Thyroid gland (tissue), 4 donors: Measurements from ENCODE around the gene TYK2. TPM values are rescaled to one million over a fixed set of nuclear protein-coding genes. Genes with fewer than 3 reads are reported as not detected.

Experiments used
- DNase-seq, 2 donors: peaks; one replicate each; pipeline ENCODE4 v3.0.0-alpha.2; 2019
- H3K27ac ChIP-seq, 3 donors: fragments of 200-600 bp; sonication (generic); 1 replicate in 2 of 3; 2 replicates in 1 of 3; pipeline ENCODE4 v1.5.1; 2016 to 2019; ENCODE audit warnings: mild to moderate bottlenecking in 1 of 3, moderate library complexity in 1 of 3
- H3K27me3 ChIP-seq: fragments of 200-600 bp; sonication (generic); one replicate; pipeline ENCODE4 v1.5.1; 2019
- H3K36me3 ChIP-seq, 2 donors: fragments of 200-600 bp; sonication (generic); one replicate each; pipeline ENCODE4 v1.5.1; 2016 to 2019
- H3K4me1 ChIP-seq, 2 donors: fragments of 200-600 bp; sonication (generic); one replicate each; pipeline ENCODE4 v1.5.1; 2017 to 2019
- H3K4me3 ChIP-seq, 3 donors: fragments of 200-600 bp; sonication (generic); replicated peaks in 1 of 3; 1 replicate in 2 of 3; 2 replicates in 1 of 3; pipeline ENCODE4 v1.5.1; 2016; ENCODE audit warnings: mild to moderate bottlenecking in 1 of 3
- H3K9me3 ChIP-seq: fragments of 200-600 bp; sonication (generic); one replicate; pipeline ENCODE4 v1.5.1; 2017
- CTCF ChIP-seq, 6 experiments: fragments of 200-600 bp in 3 of 6; fragments of 450-650 bp in 3 of 6; sonication (generic) in 3 of 6; IDR thresholded peaks; one replicate each; pipeline ENCODE4 v1.5.1; 2016 to 2019; ENCODE audit warnings: antibody characterized with exemption in 6 of 6, mild to moderate bottlenecking in 2 of 6, inconsistent platforms in 1 of 6, moderate library complexity in 1 of 6
- POLR2A ChIP-seq, 2 donors: fragments of 450-650 bp; IDR thresholded peaks; one replicate each; pipeline ENCODE4 v1.6.1; 2017; ENCODE audit warnings: antibody characterized with exemption in 2 of 2, mild to moderate bottlenecking in 2 of 2, moderate library complexity in 1 of 2
- WGBS, 2 donors: methylation state at CpG; one replicate each; pipeline ENCODE4 v1.1.5; 2017; 5-methylcytosine and 5-hydroxymethylcytosine counted together
- intact Hi-C: fragments of 100-400 bp; cut with DNase I; formaldehyde crosslinking; loops from one replicate; pipeline ENCODE4 v1.15.1; 2023
- total RNA-seq, 4 donors: library from RNA; depleted of rRNA; stranded (reverse); fragments of >200 nt; gene quantifications; one replicate each; pipeline ENCODE4 v1.2.3, GENCODE V29; 2016

TYK2 gene
- total RNA-seq, 4 donors from 2014 or later, result 59.1 to 127 (median 70.3) TPM

DNA sequence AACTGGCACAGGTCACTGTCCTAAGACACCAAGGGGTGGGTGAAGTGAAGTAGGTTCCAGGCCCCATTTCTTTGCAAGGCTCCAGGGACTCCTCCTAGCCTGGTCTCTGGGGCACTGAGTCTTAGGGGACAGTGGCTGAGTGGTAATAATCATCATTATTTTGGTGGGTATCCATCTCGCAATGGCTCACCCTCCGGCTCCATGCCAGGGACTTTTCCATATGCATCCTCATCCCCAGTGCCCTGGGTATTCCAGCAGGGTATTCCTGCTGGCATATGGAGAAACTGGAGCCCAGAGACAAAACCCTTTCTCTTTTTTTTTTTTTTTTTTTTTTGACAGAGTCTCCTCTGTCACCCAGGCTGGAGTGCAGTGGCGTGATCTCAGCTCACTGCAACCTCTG is 42.5 kb upstream of the TYK2 start:
- Histone ChIP-seq H3K9me3 (no peaks in the 10 kb centered on the region), H3K36me3 (no peaks in the 10 kb centered on the region), H3K27ac (no peak overlapping the region), H3K4me1 (peaks cover 24 to 49% of the 10 kb centered on the region in 2 donors), H3K4me3 (no peak overlapping the region), H3K27me3 (peaks cover 40% of the 10 kb centered on the region)
- intact Hi-C loops, result no loop called here
- no peak for TF ChIP-seq CTCF (IDR thresholded peaks at IDR 0.05)
- no peak for TF ChIP-seq POLR2A (IDR thresholded peaks at IDR 0.05)
- no peak for DNase-seq
- WGBS, 2 donors, result 79 to 81% methylated on average over 3 of the region's 3 CpGs

DNA sequence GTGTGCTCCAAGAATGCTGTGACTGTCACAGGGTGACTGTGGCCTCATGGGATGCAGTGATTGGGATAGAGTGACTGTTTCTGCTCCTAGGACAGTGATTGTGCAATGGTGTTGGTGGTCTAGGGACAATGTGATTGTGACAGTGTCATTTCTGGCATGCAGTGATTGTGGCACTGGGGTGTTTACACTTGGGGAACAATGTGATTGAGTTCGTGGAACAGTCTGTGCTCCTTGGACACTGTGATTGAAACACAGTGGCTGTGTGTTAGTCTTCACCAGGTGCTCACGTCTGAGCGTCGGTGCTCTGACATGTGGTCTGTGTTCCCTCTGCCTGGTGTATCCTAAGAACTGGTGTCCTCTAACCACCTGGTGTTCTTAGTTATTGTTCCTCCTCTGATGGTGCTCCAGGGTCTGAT is 41.7 kb upstream of the TYK2 start:
- intact Hi-C loops, result no loop called here
- no peak for TF ChIP-seq POLR2A (IDR thresholded peaks at IDR 0.05)
- no peak for TF ChIP-seq CTCF (IDR thresholded peaks at IDR 0.05)
- Histone ChIP-seq H3K4me1 (peaks cover 24 to 54% of the 10 kb centered on the region in 2 donors), H3K27me3 (peaks cover 43% of the 10 kb centered on the region), H3K9me3 (no peaks in the 10 kb centered on the region), H3K4me3 (no peak overlapping the region), H3K36me3 (no peaks in the 10 kb centered on the region), H3K27ac (no peak overlapping the region)
- WGBS, 2 donors, result 61 to 79% methylated on average over 4 of the region's 4 CpGs
- DNase-seq, result no peak

DNA sequence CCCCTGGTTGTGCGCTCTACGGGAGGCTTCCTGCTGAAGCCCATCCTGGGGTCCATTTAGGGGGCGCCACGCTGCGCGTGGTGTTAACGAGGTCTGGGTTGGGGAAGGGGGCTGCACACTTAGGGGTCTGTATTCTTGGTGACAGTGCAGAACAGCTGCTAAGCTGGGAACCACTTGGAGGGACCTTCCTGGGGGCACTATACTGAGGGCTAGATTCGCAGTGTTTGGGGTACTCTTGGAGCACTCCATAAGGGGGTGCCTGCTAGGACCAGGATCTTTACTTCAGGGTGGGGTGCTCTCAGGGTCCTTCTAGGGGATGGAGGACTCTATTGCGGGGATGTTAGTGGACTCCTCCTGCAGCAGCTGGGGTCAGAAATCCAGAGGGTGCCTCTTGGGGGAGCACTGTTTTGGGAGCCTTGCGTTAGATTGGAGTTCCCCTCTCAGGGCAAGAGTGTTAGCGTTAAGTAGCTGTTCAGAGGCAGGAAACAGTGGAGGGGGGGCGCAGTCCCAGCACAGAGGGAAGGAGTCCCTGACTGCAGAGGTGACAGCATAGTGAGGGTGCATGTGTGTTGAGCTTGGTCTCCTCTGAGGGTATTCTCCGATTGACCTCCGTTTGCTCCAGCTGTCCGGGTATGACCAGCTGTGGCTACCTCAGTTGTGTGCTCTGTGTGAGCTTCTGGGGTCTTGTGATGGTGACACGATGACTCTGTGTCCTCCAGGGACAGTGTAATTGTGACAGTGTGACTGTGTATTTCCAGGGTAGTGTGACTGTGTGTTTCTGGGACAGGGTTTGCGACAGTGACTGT is 41.1 kb upstream of the TYK2 start:
- H3K4me3 ChIP-seq, result no peak overlapping the region
- H3K36me3 ChIP-seq, result no peaks in the 10 kb centered on the region
- intact Hi-C loops, result no loop called here
- H3K4me1 ChIP-seq, result peaks cover 24 to 59% of the 10 kb centered on the region in 2 donors
- DNase-seq, result no peak
- WGBS, 2 donors, result 28 to 33% methylated on average over 10 of the region's 17 CpGs
- TF ChIP-seq CTCF (IDR thresholded peaks at IDR 0.05), result no peak
- no peak for TF ChIP-seq POLR2A (IDR thresholded peaks at IDR 0.05)
- peaks cover 43% of the 10 kb centered on the region for H3K27me3 ChIP-seq
- H3K27ac ChIP-seq, result no peak overlapping the region
- H3K9me3 ChIP-seq, result no peaks in the 10 kb centered on the region

- 0% methylated on average over 1 to 9 of the region's 104 CpGs for WGBS, 2 donors
These were observed 40.3 kb upstream of the TYK2 start, which contains the start of gene PDE4A for GRCh38 chr19:10420444-10421239. Gene PDE4A, plus strand, starts transcription at chr19:10420538. Its CDS starts 227 bp downstream, at chr19:10420765.

More at GRCh38 chr19:10420444-10421239, 40.3 kb upstream of the TYK2 start, which contains the start of gene PDE4A:
- TF ChIP-seq POLR2A (IDR thresholded peaks at IDR 0.05) (no peak), CTCF (IDR thresholded peaks at IDR 0.05) (peak in 1 of 6 experiments; percentile 8)
- H3K4me3 ChIP-seq, result no peak within 1 kb of the TSS
- DNase-seq, result no peak
- H3K36me3 ChIP-seq, result no peaks in the 10 kb centered on the region
- intact Hi-C loops, result no loop called here
- H3K27me3 ChIP-seq, result peaks cover 43% of the 10 kb centered on the region
- H3K27ac ChIP-seq, result no peak within 1 kb of the TSS
- H3K9me3 ChIP-seq, result no peaks in the 10 kb centered on the region
- H3K4me1 ChIP-seq, result peaks cover 27 to 65% of the 10 kb centered on the region in 2 donors
